ENCODE data around the gene HIRA. TPM values are rescaled to one million over a fixed set of nuclear protein-coding genes. Genes with fewer than 3 reads are reported as not detected.
A peak's percentile ranks its signal among the peaks of the same experiment; 100 is the strongest.

The HIRA gene
- total RNA-seq, 1 donor from 2014 or later = 36.0 TPM

DNA sequence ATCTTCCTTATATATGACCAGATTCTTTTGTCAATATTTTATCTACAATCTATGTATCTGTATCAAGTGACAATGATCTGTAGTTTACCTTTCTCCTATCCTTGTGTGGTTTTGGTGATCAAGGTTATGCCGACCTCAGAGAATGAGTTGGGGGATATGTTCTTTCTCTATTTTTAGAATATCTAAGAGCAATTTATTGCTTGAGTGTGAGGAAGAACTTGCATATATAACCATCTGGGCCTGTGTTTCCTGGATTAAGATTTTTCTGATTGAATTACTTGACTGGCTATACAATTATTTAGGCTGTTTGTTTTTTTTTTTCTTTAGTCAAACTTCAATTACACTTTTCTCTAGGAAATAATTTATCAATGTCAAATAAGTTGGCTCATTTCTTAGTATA lies 30.0 kb upstream of the HIRA start:
- Mint-ChIP-seq H3K4me3 (ENCODE audit: unreplicated experiment) (no peak overlapping the region), H3K27ac (ENCODE audit: unreplicated experiment) (no peak overlapping the region), H3K36me3 (ENCODE audit: low read depth, unreplicated experiment) (peaks cover 20% of the 10 kb centered on the region), H3K27me3 (ENCODE audit: unreplicated experiment) (peaks cover 1% of the 10 kb centered on the region), H3K9me3 (ENCODE audit: unreplicated experiment) (no peaks in the 10 kb centered on the region), H3K4me1 (ENCODE audit: unreplicated experiment) (no peaks in the 10 kb centered on the region)
- TF ChIP-seq, protein P1, sequence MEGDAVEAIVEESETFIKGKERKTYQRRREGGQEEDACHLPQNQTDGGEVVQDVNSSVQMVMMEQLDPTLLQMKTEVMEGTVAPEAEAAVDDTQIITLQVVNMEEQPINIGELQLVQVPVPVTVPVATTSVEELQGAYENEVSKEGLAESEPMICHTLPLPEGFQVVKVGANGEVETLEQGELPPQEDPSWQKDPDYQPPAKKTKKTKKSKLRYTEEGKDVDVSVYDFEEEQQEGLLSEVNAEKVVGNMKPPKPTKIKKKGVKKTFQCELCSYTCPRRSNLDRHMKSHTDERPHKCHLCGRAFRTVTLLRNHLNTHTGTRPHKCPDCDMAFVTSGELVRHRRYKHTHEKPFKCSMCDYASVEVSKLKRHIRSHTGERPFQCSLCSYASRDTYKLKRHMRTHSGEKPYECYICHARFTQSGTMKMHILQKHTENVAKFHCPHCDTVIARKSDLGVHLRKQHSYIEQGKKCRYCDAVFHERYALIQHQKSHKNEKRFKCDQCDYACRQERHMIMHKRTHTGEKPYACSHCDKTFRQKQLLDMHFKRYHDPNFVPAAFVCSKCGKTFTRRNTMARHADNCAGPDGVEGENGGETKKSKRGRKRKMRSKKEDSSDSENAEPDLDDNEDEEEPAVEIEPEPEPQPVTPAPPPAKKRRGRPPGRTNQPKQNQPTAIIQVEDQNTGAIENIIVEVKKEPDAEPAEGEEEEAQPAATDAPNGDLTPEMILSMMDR (IDR thresholded peaks at IDR 0.05; ENCODE audit: unreplicated experiment) = no peak
- DNase-seq (ENCODE audit: low spot score) = no peak

DNA sequence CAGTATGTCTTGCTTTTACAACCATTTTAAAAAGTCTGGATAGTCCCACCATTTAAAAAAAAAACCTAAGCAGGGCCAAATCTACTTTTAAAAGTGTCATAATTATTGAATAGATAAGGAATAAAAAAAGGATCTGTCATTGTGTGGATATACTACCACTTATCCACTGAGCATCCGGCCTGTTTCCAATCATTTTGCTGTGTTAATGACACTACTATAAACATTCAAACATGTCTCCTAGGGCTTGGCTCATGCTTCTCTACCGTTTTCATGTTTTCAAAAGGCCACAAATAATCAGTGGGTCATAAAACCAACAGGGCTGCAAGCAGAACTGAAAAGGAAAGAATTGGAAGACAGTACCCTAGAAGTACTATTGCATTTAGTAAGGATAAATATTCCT lies 28.5 kb upstream of the HIRA start:
- no peaks in the 10 kb centered on the region for H3K9me3 Mint-ChIP-seq (ENCODE audit: unreplicated experiment)
- no peaks in the 10 kb centered on the region for H3K4me1 Mint-ChIP-seq (ENCODE audit: unreplicated experiment)
- TF ChIP-seq, protein P1 (IDR thresholded peaks at IDR 0.05; ENCODE audit: unreplicated experiment) = no peak
- no peak for DNase-seq (ENCODE audit: low spot score)
- peaks cover 23% of the 10 kb centered on the region for H3K36me3 Mint-ChIP-seq (ENCODE audit: low read depth, unreplicated experiment)
- H3K27ac Mint-ChIP-seq (ENCODE audit: unreplicated experiment) = no peak overlapping the region
- H3K27me3 Mint-ChIP-seq (ENCODE audit: unreplicated experiment) = peaks cover 1% of the 10 kb centered on the region
- no peak overlapping the region for H3K4me3 Mint-ChIP-seq (ENCODE audit: unreplicated experiment)

DNA sequence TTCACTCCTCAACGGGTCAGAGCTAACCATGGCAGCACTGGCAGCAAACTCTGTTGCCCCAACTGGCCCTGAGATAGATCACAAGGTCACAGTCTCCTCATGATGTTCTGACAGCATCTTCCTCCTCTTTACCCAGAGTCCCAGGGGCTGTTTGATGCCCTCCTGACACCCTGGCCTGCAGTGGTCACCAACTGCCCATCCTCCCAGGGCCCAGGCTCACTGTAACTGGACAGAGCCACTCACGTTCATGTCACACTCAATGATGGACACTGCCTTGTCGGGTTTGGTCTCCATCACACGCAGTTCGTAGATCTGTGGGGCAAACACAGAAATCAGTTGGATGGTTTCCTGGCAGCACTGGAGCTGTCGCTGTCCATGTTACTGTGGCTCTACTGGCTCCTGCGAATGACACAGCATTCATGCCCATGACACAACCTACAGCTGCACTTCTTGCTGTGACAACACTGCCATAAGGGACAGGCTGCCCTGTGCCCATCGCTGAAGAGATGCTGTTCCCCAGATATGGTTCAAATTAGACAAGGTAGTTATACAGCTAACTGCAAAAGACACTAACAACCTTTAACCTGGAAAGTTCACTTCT lies 26.4 kb upstream of the HIRA start:
- peaks cover 1% of the 10 kb centered on the region for H3K27me3 Mint-ChIP-seq (ENCODE audit: unreplicated experiment)
- peaks cover 28% of the 10 kb centered on the region for H3K36me3 Mint-ChIP-seq (ENCODE audit: low read depth, unreplicated experiment)
- H3K4me1 Mint-ChIP-seq (ENCODE audit: unreplicated experiment) = no peaks in the 10 kb centered on the region
- no peak for DNase-seq (ENCODE audit: low spot score)
- H3K9me3 Mint-ChIP-seq (ENCODE audit: unreplicated experiment) = no peaks in the 10 kb centered on the region
- TF ChIP-seq, protein P1 (IDR thresholded peaks at IDR 0.05; ENCODE audit: unreplicated experiment) = no peak
- no peak overlapping the region for H3K4me3 Mint-ChIP-seq (ENCODE audit: unreplicated experiment)
- no peak overlapping the region for H3K27ac Mint-ChIP-seq (ENCODE audit: unreplicated experiment)

DNA sequence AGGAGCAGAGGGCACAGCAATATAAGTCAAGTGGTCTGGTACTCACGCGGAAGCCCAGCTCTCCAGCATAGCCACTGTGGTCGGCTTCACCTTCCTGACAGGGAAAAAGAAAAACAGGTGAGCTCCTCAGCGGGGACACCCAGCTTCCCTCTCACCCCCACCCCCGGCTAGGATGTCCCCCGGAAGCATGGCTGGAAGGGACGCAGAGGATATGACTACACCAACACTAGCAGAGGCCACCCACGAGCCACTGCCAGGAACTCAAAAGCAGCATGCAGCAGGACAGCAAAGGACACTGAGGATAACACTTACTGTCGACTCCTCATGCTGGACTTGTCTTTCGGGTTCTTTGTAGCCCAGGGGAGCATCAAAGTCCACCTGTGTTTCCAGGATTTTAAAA lies 25.0 kb upstream of the HIRA start:
- peaks cover 1% of the 10 kb centered on the region for H3K27me3 Mint-ChIP-seq (ENCODE audit: unreplicated experiment)
- H3K4me1 Mint-ChIP-seq (ENCODE audit: unreplicated experiment) = no peaks in the 10 kb centered on the region
- no peaks in the 10 kb centered on the region for H3K9me3 Mint-ChIP-seq (ENCODE audit: unreplicated experiment)
- no peak overlapping the region for H3K4me3 Mint-ChIP-seq (ENCODE audit: unreplicated experiment)
- H3K36me3 Mint-ChIP-seq (ENCODE audit: low read depth, unreplicated experiment) = peaks cover 28% of the 10 kb centered on the region
- no peak overlapping the region for H3K27ac Mint-ChIP-seq (ENCODE audit: unreplicated experiment)
- TF ChIP-seq, protein P1 (IDR thresholded peaks at IDR 0.05; ENCODE audit: unreplicated experiment) = no peak
- no peak for DNase-seq (ENCODE audit: low spot score)

DNA sequence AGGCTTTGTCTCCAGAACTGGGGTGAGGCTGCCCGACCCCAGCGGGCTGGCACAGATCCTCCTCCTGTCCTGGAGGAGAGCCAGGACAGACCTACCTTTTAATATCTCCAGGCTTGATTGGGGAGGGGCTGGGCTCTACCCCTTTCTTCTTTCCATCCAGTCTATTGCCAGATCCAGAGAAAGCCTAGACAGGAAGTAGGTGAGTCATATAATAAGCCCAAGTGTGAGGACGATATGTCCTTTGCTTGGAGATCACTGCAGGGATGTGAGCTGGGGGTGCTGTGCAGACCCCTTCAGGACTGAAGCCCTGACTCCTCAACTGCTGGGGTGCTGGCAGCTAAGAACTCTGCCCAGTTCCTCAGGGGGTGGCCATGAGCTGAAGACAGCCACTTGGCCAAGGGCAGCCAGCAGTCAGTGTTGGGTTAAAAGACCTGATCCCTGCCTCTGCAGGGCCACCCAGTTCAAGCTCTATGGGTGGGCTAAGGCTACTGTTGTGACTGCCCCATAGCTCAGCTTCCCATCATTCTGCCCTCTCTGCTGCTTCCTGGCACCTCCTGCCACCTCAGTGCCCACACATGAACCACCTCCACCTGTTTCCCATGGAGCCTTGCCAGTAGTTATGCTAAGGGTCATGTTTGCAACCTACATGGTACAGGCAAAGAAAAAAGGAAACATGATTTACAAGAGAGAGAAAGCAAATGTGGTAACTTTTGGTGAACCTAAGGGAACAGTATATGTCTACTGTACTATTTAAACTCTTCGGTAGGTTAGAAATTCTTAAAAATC lies 24.2 kb upstream of the HIRA start:
- Mint-ChIP-seq H3K36me3 (ENCODE audit: low read depth, unreplicated experiment) (peaks cover 28% of the 10 kb centered on the region), H3K27ac (ENCODE audit: unreplicated experiment) (no peak overlapping the region), H3K9me3 (ENCODE audit: unreplicated experiment) (no peaks in the 10 kb centered on the region), H3K4me1 (ENCODE audit: unreplicated experiment) (no peaks in the 10 kb centered on the region), H3K27me3 (ENCODE audit: unreplicated experiment) (peaks cover 1% of the 10 kb centered on the region), H3K4me3 (ENCODE audit: unreplicated experiment) (peak overlapping the region; percentile 68)
- TF ChIP-seq, protein P1 (IDR thresholded peaks at IDR 0.05; ENCODE audit: unreplicated experiment) = no peak
- DNase-seq (ENCODE audit: low spot score) = no peak
